OCI-LY7 (cell line): ENCODE results near the gene INTS14.

Experiments used
- CTCF ChIP-seq: fragments of 200-600 bp; sonication (generic); conservative IDR thresholded peaks from 2 replicates; pipeline ENCODE4 v1.5.1; 2014; ENCODE audit warnings: mild to moderate bottlenecking, antibody characterized with exemption, low read length, moderate library complexity, mixed read lengths
- EZH2phosphoT487 ChIP-seq: fragments of 200-600 bp; sonication (generic); IDR thresholded peaks from 2 replicates; pipeline ENCODE4 v1.6.1; 2018; ENCODE audit warnings: low read depth, borderline replicate concordance, mild to moderate bottlenecking, mixed run types, antibody characterized with exemption, low read length, moderate library complexity, mixed read lengths

- no peak for TF ChIP-seq CTCF
- TF ChIP-seq EZH2phosphoT487, result no peak
These were observed 52.6 kb downstream of the INTS14 start for GRCh38 chr15:65558336-65558735.
